Activated CD4-positive, alpha-beta T cell treated with anti-CD3 and anti-CD28 coated beads, Interleukin-2, amount 50 U/mL, for 48 hours (primary cell): Measurements from ENCODE around the gene RPS6KB1.
A peak's percentile ranks its signal among the peaks of the same experiment; 100 is the strongest.
"Not testable (repeated sequence)": the region's sequence is repeated elsewhere in the genome, so short reads cannot be mapped to it uniquely, and the experiment has no call there.

Experiments used
- DNase-seq, 2 experiments: peaks; one replicate each; pipeline ENCODE4 v3.0.0-alpha.2; 2020

The RPS6KB1 gene

DNA sequence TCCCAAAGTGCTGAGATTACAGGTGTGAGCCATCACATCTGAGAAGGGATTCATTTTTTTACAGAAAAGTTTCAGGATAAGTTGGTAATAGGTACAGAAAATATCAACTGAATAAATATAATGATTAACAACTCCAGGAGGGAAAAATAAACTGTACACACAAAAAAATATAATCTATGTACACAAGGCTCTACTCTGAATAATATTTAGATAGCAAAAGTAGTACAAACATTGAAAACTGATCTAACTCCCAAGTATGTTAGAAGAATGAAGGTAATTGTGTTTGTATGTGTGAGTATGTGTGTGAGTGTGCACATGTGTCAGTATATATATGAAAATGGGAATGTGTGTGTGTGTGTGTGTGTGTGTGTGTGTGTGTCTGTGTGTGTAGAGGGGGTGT, 20.6 kb upstream of the RPS6KB1 start:
- no peak for DNase-seq

DNA sequence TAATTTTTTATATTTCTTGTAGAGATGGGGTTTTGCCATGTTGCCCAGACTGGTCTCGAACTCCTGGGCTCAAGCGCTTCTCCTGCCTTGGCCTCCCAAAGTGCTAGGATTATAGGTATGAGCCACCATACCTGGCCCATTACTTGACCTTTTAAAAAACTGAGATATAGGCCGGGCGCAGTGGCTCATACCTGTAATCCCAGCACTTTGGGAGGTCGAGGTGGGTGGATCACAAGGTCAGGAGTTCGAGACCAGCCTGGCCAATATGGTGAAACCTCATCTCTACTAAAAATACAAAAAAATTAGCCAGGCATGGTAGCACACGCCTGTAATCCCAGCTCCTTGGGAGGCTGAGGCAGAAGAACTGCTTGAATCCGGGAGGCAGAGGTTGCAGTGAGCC, 19.5 kb upstream of the RPS6KB1 start:
- DNase-seq = not testable (repeated sequence)

DNA sequence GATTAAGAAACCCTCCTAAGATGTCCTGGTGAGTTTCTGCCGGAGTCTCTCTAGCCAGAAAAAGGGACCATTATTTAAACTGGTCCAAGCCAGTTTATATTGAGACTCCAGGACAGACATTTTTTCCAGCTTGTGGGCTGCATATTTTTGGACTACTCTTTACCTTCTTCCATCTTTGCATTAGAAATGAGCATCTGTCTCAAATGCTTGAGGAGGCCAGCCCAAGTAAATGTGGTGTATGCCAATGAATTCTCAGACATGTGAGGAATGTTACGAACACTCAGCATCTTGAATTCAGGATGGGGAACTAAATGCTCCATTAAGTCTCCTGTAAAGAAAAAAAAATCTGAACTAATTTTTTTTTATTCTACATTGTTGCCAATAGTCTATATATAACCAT, 18.5 kb upstream of the RPS6KB1 start:
- no peak for DNase-seq

DNA sequence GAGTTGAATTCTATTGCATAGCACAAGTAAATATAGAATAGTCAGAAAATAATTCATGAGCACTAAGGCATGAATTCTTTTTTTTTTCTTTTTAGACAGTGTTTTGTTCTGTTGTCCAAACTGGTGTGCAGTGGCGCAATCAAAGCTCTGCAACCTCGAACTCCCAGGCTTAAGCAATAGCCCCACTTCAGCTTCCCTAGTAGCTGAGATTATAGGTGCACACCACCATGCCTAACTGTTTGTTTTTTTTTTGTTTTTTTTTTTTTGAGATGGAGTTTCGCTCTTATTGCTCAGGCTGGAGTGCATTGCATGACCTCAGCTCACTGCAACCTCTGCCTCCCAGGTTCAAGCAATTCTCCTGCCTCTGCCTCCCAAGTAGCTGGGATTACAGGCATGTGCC, 16.8 kb upstream of the RPS6KB1 start:
- no peak for DNase-seq

DNA sequence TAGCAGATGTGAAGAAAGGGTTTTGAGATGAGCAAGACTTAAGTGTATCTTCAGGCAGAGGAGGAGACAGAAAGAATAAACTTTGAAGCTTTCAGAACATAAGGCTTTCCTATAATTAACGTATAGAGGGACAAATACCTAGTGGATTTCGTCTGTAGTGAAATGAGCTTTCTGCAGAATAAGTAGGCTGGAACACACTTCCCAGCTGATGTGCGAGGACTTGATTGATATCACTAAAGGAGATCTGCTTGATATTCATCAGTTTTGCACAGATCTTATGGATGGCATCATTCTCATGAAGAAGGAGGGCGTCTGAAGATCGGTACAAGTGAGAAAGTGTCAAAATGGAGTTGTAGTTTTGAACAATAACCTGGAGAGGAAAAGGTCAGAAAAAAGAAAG, 15.0 kb upstream of the RPS6KB1 start:
- DNase-seq = no peak

DNA sequence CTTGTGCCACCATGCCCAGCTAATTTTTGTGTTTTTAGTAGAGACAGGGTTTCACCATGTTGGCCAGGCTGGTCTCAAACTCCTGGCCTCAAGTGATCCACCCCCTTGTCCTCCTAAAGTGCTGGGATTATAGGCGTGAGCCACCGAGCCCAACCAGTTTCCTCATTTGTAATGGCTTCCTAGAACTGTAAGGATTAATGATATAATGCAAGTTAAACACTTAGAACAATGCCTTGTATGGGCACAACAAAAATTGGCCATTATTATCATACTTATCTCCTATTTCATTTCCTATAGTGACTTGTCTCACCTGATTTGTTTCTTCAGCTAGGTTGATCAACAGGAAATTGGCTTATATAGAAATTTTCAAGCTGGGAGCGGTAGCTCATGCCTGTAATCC, 14.3 kb upstream of the RPS6KB1 start:
- DNase-seq = no peak

DNA sequence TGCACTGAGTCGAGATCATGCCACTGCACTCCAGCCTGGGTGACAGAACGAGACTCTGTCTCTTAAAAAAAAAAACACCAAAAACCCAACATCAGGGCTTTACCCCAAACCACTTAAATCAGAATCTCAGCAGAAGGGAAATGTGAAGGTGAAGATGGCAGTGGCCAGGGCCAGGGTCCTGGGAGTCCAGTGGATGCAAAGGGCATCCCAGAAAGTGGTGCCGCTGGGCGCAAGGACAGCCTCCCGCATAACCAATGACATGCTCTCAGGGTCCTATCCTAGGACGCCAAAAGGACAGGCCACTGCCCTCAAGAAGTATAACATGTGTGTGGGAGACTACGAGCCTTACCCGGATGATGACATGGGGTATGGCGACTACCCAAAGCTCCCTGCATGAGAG, 8.1 kb upstream of the RPS6KB1 start:
- DNase-seq = no peak

DNA sequence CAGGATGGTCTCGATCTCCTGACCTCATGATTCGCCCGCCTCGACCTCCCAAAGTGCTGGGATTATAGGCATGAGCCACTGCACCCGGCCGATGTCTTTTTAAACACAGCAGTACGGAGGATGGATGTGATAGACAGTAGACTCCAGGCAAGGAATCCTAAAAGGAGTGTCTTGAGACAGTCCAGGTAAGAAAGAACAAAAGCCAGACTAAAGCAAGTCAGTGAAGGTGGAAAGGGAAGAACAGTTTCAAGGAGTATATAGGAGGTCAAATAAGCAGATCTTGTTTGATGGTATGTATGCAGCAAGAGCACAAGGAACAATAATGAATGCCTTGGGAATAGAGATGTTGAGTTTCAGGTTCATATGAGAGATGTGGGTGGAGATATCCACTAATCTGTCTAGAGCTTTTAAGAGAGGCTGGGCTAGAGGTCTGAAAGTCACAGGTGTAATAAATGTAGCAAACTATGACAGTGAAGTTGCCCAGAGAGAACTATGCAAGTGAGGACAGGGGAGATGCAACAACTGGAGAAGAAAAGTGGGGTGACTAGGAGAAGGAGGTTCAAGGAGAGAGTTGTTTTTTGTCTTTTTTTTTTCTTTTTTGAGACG, 4.7 kb upstream of the RPS6KB1 start:
- DNase-seq = no peak

DNA sequence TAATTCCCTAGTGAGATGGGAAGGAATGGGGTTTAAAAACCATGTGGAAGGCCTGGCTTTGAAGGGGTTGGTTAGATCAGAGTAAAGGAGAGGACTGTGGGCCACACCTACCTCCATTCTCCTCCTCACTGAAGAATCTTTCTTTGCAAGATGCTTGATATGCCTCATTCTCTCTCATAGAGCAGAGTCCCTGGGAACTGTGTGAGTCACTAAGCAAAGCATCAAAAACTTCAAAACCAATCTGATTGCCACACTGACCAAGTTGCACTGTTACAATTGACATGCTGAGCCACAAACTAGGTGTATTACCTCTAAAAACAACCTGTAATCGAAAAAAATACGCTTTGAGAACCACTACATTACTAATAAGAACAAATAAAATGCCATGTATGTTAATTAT, 2.2 kb upstream of the RPS6KB1 start:
- DNase-seq = no peak

DNA sequence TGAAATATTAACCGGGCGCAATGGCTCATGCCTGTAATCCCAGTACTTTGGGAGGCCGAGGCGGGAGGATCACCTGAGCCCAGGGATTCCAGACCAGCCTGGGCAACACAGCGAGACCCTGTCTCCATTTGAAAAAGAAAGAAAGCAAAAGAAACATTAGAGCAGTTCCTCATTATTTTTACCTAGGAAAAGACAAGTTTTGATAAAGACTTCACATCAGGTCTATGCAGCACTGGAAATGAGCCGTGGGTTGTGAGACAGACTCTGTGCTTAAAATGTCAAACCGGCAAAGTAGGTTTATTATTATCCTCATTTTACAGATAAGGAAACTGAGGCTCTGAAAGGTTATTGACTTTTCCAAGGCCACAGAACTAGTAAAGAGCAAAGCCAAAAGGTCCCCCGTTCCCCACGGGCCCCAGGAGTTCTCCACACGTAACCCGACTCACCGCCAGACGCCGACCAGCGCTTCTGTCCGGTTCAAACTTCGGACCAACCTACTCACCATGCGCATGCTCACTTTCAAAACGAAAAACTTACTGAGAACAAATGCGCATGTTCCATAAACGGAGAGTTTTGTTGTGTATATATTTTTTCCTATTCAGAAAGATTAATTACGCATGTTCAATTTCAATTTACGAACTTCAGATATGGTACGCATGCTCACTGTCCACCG, 534 bp upstream of the RPS6KB1 start:
- peak in 1 of 2 experiments; percentile 9 for DNase-seq

DNA sequence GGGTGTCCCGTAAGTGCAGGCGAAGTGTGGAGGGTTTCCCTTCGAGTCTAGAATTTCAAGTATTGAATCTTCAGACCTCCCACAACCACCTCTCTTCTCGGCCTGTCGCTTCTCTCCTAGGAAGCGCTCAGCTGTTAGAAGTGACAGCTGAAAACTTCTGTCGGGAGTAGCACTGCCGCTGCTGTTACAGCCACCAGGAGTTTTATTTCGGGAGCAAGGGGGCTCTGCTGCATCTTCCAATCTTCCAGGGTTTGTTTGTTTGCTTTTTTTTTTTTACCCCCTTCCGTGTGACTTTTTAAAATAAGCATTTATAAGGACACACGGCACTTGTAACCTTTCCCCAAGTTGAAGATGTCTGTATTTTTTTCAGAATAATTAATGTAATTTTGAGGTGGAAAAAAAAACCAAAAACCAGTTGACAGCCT, 767 bp downstream of the RPS6KB1 start:
- no peak for DNase-seq

DNA sequence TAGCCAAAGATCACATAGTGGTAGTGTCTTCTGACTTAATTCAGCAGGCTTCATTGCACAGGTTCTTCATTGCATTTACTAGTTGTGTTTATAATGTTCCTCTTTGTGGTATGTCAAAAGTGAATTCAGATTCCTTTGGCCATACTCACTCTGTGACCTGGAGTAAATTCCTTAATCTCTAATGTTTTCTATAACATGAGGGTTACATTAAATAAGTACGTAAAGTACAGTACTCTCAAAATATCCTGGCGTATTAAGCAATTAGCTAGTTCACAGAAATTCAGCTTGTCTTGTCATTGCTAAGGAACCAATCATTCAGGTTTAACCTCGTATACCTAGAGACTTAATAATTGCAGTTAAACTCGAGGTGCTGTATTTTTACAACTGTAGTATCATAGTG, 4.2 kb downstream of the RPS6KB1 start:
- no peak for DNase-seq

DNA sequence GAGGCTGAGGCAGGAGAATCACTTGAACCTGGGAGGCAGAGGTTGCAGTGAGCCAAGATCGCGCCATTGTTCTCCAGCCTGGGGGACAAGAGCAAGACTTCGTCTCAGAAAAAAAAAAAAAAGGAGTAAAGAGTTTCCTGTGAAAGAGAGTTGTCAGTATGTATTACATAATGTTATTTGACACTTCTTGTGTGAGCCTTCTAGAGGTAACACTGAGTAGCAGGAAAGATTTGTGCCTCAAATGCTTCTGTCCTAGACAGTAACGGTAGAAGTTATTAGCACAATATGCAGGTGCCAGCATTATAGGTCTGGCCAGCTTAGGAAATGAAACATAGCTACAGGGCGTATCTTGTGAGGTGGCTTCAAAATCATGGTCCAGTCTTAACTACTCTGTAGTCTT, 6.2 kb downstream of the RPS6KB1 start:
- no peak for DNase-seq

DNA sequence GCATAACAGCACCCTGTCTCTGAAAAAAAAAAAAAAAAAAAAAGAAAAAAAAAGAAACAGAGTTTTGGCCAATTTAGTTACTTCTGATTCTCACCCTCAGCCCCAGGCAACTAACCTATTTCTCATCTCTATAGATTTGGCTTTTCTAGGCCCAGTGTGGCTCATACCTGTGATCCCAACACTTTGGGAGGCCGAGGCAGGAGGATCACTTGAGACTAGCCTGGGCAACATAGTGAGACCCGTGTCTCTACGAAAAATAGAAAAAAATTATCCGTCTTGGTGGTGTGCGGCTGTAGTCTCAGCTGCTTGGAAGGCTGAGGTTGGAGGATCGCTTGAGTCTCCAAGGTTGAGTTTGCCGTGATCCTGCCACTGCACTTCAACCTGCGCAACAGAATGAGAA, 8.7 kb downstream of the RPS6KB1 start:
- no peak for DNase-seq

DNA sequence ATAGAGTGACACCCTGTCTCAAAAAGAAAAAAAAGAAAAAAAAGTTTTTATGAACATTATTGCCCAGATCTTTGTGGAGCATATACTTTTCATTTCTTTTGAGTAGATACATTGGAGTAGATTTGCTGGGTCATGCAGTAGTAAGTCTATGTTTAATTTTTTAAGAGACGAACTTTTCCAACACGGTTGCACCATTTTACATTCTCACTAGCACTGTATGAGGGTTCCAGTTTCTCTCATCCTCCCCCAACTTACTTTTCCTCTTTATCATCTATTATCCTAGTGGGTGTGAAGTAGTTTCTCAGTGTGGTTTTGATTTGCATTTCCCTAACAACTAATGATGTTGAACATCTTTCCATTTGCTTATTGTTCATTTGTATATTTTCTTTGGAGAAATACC, 10.5 kb downstream of the RPS6KB1 start:
- no peak for DNase-seq

DNA sequence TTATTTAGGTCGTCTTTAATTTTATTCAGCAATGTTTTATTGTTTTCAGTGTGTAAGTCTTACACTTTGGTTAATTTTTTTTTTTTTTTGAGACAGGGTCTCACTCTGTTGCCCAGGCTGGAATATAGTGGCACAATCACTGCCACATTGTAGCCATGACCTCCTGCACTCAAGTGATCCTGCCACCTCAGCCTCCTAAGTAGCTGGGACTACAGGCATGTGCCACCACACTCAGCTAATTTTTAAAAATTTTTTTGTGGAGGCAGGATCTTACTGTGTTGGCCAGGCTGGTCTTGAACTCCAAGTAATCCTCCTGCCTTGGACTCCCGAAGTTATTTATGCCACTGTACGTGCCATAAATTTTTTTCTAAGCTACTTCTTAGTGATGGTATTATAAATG, 14.5 kb downstream of the RPS6KB1 start:
- DNase-seq = no peak

DNA sequence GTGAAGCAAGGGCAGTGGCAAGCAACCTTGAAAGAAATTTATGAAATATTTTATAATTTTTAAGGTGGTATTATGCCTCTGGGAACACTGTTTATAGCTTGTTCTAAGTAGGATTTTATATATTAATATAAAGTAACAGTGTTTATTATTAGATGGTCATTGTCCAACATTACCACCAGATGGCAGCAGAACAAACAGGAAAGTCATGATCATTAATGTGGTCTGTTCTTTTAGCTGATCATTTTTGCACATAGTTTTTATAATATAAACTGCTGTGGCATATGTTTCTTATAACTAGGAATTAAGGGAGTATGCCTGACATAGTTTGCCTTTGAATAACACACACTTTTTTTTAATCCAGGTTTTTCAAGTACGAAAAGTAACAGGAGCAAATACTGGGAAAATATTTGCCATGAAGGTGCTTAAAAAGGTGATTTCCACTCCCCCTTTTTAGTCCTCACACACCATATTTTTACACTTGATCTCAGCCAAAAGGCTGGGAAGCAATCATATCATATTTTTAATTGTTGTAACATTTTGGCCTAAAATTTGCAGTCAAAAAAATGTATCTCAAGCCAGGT, 21.4 kb downstream of the RPS6KB1 start:
- no peak for DNase-seq

DNA sequence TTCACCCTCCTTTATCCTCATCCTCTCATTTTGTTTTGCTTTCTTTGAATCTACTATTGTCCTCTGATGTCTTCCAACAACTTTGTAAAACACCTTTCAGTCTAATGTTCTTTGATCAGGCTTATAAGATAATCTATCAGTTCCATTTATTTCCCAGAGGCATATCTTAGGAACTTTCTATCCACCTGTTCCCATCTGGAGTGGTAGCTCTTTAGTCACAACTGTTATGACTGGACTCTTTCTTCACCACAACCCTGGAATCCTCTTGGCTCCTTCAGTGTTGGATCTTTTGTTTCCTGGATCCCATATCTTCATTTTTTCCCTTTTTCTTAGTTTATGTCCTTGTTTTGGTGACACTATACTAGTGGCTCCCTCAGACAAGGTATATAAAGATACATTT, 23.5 kb downstream of the RPS6KB1 start:
- DNase-seq = no peak

DNA sequence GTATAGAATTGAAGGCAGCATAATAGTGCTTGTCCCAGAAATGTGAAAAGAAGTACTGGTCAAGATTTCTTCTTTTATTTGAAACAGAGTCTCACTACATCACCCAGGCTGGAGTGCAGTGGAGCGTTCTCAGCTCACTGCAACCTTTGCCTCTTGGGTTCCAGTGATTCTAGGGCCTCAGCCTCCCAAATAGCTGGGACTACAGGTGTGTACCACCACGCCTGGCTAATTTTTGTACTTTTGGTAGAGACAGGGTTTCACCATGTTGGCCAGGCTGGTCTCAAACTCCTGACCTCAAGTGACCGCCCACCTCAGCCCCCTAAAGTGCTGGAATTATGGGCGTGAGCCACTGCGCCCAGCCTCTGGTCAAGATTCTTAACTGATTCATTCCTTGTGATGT, 27.7 kb downstream of the RPS6KB1 start:
- DNase-seq = not testable (repeated sequence)

DNA sequence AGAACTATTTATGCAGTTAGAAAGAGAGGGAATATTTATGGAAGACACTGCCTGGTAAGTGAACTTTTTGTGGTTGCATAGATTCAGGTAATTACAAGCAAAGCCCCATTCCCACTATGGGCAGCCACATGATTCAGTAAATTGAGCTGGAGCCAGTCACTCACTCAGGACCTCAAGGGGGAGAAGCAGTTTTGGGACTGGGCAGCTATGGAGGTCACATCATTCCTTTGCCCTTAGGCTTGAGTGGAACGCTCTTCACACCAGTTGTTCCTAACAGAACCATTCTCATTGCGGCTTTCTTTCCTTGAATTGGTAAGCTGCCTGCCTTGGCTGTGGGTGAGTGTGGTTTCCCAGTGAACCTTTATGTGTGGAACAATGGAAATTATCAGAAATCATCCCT, 37.2 kb downstream of the RPS6KB1 start:
- not testable (repeated sequence) for DNase-seq

DNA sequence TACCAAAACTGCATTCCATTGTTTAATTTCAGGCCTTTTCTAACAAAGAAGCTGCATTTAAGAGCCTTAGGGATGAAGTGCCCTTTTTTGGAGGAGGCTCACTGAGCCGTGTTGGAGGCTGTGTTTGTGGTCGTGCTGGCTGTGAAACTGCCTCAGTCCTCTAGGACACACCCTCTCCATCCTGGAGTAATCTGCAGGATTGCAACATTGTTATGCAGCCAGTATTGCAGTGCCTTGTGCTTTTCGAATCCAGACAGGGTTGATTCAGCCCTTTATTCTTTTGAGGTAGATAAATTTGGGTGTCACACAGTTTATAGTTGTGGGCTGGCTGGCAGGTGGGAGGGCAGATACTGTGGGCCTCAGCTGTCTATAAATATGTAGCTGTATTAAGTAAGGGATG, 37.8 kb downstream of the RPS6KB1 start:
- DNase-seq = not testable (repeated sequence)

DNA sequence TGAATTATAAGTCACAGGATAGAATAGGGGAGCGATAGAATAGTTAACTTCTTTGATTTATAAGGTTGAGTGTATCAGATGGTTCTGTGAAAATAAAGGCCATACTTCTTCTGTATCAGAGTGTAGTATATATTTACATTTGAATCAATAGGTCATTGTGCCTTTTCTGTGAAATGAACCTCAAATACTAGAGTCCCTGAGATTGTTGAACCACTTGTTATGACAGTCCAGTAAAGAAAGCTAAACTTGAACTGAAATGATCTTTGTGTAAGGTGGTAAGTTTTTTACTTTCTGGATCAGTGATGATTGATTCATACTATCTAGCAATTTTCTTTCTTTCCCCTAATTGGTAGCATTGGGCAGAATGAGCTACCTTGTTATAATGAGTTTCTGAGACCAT, 40.4 kb downstream of the RPS6KB1 start:
- DNase-seq = not testable (repeated sequence)

DNA sequence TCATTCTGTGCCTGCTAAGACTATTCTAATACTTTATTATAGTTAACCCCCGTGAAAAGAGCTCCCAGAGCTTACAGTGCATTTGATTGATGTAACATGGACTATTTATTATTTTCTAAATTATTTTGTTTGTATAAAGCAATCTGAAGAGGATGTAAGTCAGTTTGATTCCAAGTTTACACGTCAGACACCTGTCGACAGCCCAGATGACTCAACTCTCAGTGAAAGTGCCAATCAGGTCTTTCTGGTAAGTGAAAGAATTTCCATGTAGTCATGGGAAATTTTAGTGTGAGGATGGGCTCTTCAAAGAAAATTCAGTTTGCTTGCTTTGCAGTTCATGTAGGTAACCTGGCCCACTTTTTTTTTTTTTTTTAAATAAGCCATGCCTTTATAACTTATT, 47.8 kb downstream of the RPS6KB1 start:
- peak in 1 of 2 experiments; percentile 33 for DNase-seq

DNA sequence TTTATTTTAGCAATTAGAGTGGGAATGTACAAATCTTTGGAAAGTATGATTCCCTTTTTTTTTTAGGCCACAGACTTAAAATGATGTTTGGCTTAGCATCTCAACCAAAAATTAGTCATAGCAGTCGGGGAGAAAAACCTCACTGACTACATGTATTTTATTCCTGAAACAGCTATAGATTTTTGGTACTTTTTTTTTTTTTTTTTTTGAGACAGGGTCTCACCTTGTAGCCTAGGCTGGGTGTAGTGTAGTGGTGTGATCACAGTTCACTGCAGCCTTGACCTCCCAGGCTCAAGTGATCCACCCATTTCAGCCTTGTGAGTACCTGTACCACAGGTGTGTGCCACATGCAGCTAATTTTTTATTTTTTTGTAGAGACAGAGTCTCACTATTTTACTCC, 48.2 kb downstream of the RPS6KB1 start:
- peak in 1 of 2 experiments; percentile 16 for DNase-seq

DNA sequence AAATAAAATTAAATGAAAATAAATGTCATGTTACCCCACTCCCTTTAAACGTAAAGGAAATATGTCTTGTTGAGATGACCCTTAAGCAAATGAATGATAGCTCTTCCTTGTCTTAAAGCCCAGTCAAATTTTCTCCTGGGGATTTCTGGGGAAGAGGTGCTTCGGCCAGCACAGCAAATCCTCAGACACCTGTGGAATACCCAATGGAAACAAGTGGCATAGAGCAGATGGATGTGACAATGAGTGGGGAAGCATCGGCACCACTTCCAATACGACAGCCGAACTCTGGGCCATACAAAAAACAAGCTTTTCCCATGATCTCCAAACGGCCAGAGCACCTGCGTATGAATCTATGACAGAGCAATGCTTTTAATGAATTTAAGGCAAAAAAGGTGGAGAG, 53.5 kb downstream of the RPS6KB1 start:
- not testable (repeated sequence) for DNase-seq
